Hematopoietic multipotent progenitor cell treated with erythropoietin and hydrocortisone succinate and interleukin-3 and kit ligand, for 4 days (in vitro differentiated cells): ENCODE data around the gene RSPH9.

Source experiments
- DNase-seq: peaks from one replicate; pipeline ENCODE4 v3.0.0-alpha.2; 2015

RSPH9 gene

GRCh38 chr6:43644940-43645612, at the start of gene RSPH9:
RSPH9 (plus strand) TSS chr6:43645036; CDS start chr6:43645099, 63 bp downstream.
- peak; percentile 84 for DNase-seq

- DNase-seq = no peak
These were observed 44.2 kb upstream of the RSPH9 start for GRCh38 chr6:43600595-43600994.

GRCh38 chr6:43604174-43604573, 40.7 kb upstream of the RSPH9 start:
- DNase-seq = no peak

GRCh38 chr6:43606019-43606418, 38.8 kb upstream of the RSPH9 start:
- DNase-seq = no peak

- DNase-seq = peak; percentile 87
These were observed 36.5 kb upstream of the RSPH9 start for GRCh38 chr6:43608310-43608763.

GRCh38 chr6:43608807-43609206, 36.0 kb upstream of the RSPH9 start:
- peak; percentile 74 for DNase-seq

GRCh38 chr6:43609402-43609801, 35.4 kb upstream of the RSPH9 start:
- no peak for DNase-seq

GRCh38 chr6:43610431-43610830, 34.4 kb upstream of the RSPH9 start:
- DNase-seq = no peak

GRCh38 chr6:43613721-43614395, 31.0 kb upstream of the RSPH9 start:
- no peak for DNase-seq

GRCh38 chr6:43614396-43614730, 30.5 kb upstream of the RSPH9 start:
- DNase-seq = no peak

- DNase-seq = peak; percentile 54
These were observed 27.9 kb upstream of the RSPH9 start for GRCh38 chr6:43616725-43617472.

- DNase-seq = no peak
These were observed 23.6 kb upstream of the RSPH9 start for GRCh38 chr6:43621078-43621835.

- no peak for DNase-seq
These were observed 23.0 kb upstream of the RSPH9 start for GRCh38 chr6:43621836-43622180.

- DNase-seq = no peak
These were observed 22.3 kb upstream of the RSPH9 start for GRCh38 chr6:43622541-43622940.

- DNase-seq = no peak
These were observed 20.7 kb upstream of the RSPH9 start for GRCh38 chr6:43623880-43624785.

GRCh38 chr6:43624786-43625288, 20.0 kb upstream of the RSPH9 start:
- no peak for DNase-seq

- no peak for DNase-seq
These were observed 19.3 kb upstream of the RSPH9 start for GRCh38 chr6:43625393-43625992.

- DNase-seq = peak; percentile 77
These were observed 17.6 kb upstream of the RSPH9 start for GRCh38 chr6:43627008-43627825.

GRCh38 chr6:43628393-43629103, 16.3 kb upstream of the RSPH9 start:
- peak; percentile 83 for DNase-seq

- peak; percentile 100 for DNase-seq
These were observed 15.7 kb upstream of the RSPH9 start, which contains the start of gene GTPBP2 for GRCh38 chr6:43629104-43629504. GTPBP2 (minus strand) TSS chr6:43629264; CDS start chr6:43629162, 102 bp downstream.
